Stomach (tissue), 9 donors: ENCODE data around the gene MTERF1. TPM values are rescaled to one million over a fixed set of nuclear protein-coding genes. Genes with fewer than 3 reads are reported as not detected.

Source experiments
- DNase-seq, 2 donors: peaks; one replicate each; pipeline versions ENCODE4 v3.0.0 to v3.0.0-alpha.2; 2013 to 2019
- H3K27ac ChIP-seq, 5 donors: fragments of 200-600 bp in 4 of 5; sonication (generic) in 4 of 5; one replicate each; pipeline ENCODE4 v1.5.1; 2013 to 2019; ENCODE audit warnings: mild to moderate bottlenecking in 1 of 5, moderate library complexity in 1 of 5
- H3K27me3 ChIP-seq, 3 donors: fragments of 200-600 bp; sonication (generic); one replicate each; pipeline ENCODE4 v1.5.1; 2017 to 2019; ENCODE audit warnings: mixed run types in 1 of 3
- H3K36me3 ChIP-seq, 4 donors: fragments of 200-600 bp; sonication (generic); 1 replicate in 3 of 4; 2 replicates in 1 of 4; pipeline ENCODE4 v1.5.1; 2016 to 2019
- H3K4me1 ChIP-seq, 4 donors: fragments of 200-600 bp; sonication (generic); one replicate each; pipeline ENCODE4 v1.5.1; 2016 to 2019
- H3K4me3 ChIP-seq, 4 donors: fragments of 200-600 bp; sonication (generic) in 3 of 4; one replicate each; pipeline ENCODE4 v1.5.1; 2016 to 2019; ENCODE audit warnings: mild to moderate bottlenecking in 1 of 4
- H3K9me3 ChIP-seq, 4 donors: fragments of 200-600 bp; sonication (generic); one replicate each; pipeline ENCODE4 v1.5.1; 2016 to 2019
- POLR2AphosphoS5 ChIP-seq, 3 donors: sonication (generic); formaldehyde crosslinking; IDR thresholded peaks; one replicate each; pipeline ENCODE4 v1.6.1; 2016; ENCODE audit warnings: antibody characterized with exemption in 3 of 3
- intact Hi-C: fragments of 100-400 bp; cut with DNase I; formaldehyde crosslinking; loops from one replicate; pipeline ENCODE4 v1.15.1; 2023; ENCODE audit warnings: low total_unique reads
- polyA plus RNA-seq, 3 donors: library from polyadenylated mRNA; stranded (reverse); fragments of 200-250 nt; gene quantifications; one replicate each; pipeline ENCODE4 v1.2.3, GENCODE V29; 2013
- total RNA-seq, 5 donors: library from RNA; depleted of rRNA; stranded (reverse); fragments of >200 nt; gene quantifications; one replicate each; pipeline versions ENCODE4 v1.1.0 to v1.2.3, GENCODE V29; 2014 to 2016
- TF ChIP-seq, protein P1 (sequence below), 7 experiments: fragments of 450-650 bp in 4 of 7; fragments of 200-600 bp in 3 of 7; sonication (generic) in 3 of 7; IDR thresholded peaks; one replicate each; pipeline ENCODE4 v1.5.1; 2016 to 2019; ENCODE audit warnings: antibody characterized with exemption in 7 of 7, control low read depth in 2 of 7, mild to moderate bottlenecking in 1 of 7
- donor health status: healthy with polysubstance abuse.
- donor health status: Bipolar disorder and iron deficiency.
- donor health status: healthy.

Gene MTERF1
- total and polyA plus RNA-seq, 8 donors: 1.2 to 19.0 (median 7.8) TPM

- Histone ChIP-seq H3K36me3 (no peaks in the 10 kb centered on the region), H3K4me1 (no peaks in the 10 kb centered on the region), H3K27me3 (no peaks in the 10 kb centered on the region), H3K9me3 (peaks cover 0 to 14% (median 8%) of the 10 kb centered on the region in 4 donors), H3K27ac (no peak overlapping the region), H3K4me3 (no peak overlapping the region)
- TF ChIP-seq POLR2AphosphoS5 (IDR thresholded peaks at IDR 0.05): no peak
- TF ChIP-seq, protein P1, sequence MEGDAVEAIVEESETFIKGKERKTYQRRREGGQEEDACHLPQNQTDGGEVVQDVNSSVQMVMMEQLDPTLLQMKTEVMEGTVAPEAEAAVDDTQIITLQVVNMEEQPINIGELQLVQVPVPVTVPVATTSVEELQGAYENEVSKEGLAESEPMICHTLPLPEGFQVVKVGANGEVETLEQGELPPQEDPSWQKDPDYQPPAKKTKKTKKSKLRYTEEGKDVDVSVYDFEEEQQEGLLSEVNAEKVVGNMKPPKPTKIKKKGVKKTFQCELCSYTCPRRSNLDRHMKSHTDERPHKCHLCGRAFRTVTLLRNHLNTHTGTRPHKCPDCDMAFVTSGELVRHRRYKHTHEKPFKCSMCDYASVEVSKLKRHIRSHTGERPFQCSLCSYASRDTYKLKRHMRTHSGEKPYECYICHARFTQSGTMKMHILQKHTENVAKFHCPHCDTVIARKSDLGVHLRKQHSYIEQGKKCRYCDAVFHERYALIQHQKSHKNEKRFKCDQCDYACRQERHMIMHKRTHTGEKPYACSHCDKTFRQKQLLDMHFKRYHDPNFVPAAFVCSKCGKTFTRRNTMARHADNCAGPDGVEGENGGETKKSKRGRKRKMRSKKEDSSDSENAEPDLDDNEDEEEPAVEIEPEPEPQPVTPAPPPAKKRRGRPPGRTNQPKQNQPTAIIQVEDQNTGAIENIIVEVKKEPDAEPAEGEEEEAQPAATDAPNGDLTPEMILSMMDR (IDR thresholded peaks at IDR 0.05): no peak
- no peak for DNase-seq
- intact Hi-C loops: no loop called here
Observed at GRCh38 chr7:91824201-91824600, 56.3 kb downstream of the MTERF1 start.

Other genes with a start within 250 kb of the MTERF1 start
- 100 to 1,000 TPM; 109 to 149 (median 118) TPM for gene AKAP9, start 60.2 kb upstream of the MTERF1 start, total RNA-seq
- 10 to 100 TPM in 2 of 3 donors, 1 to 10 TPM in 1; 5.7 to 13.8 (median 10.8) TPM for gene AKAP9, start 60.2 kb upstream of the MTERF1 start, polyA plus RNA-seq